Small intestine (tissue), 7 donors: ENCODE results near the gene ITPA. TPM values are rescaled to one million over a fixed set of nuclear protein-coding genes. Genes with fewer than 3 reads are reported as not detected.

ENCODE experiments used
- DNase-seq, 2 donors: peaks; one replicate each; pipeline versions ENCODE4 v3.0.0 to v3.0.0-alpha.2; 2013
- FAIRE-seq: peaks from 2 replicates; lab custom pipeline; 2012; peaks lifted over from hg19 to GRCh38; lab: Jason Lieb, UNC
- H3K27ac ChIP-seq, 3 donors: one replicate each; pipeline ENCODE4 v1.5.1; 2013; ENCODE audit warnings: low read length in 2 of 3, mild to moderate bottlenecking in 2 of 3, control low read depth in 1 of 3, inconsistent platforms in 1 of 3, low read depth in 1 of 3, moderate library complexity in 1 of 3
- H3K27me3 ChIP-seq, 3 donors: one replicate each; pipeline ENCODE4 v1.6.1; 2013; ENCODE audit warnings: low read length in 3 of 3, inconsistent platforms in 1 of 3; ENCODE audit not compliant: control insufficient read depth in 3 of 3, insufficient read depth in 3 of 3
- H3K36me3 ChIP-seq, 3 donors: one replicate each; pipeline ENCODE4 v1.6.1; 2013; ENCODE audit warnings: low read length in 3 of 3, inconsistent platforms in 1 of 3, low read depth in 1 of 3, mild to moderate bottlenecking in 1 of 3, moderate library complexity in 1 of 3; ENCODE audit not compliant: control insufficient read depth in 3 of 3, insufficient read depth in 2 of 3
- H3K4me1 ChIP-seq, 3 donors: one replicate each; pipeline ENCODE4 v1.6.1; 2013; ENCODE audit warnings: low read length in 2 of 3, inconsistent platforms in 1 of 3, low read depth in 1 of 3, mild to moderate bottlenecking in 1 of 3, moderate library complexity in 1 of 3; ENCODE audit not compliant: control insufficient read depth in 3 of 3, insufficient read depth in 2 of 3
- H3K4me3 ChIP-seq, 3 donors: one replicate each; pipeline ENCODE4 v1.5.1; 2013; ENCODE audit warnings: low read length in 3 of 3, control low read depth in 1 of 3, inconsistent platforms in 1 of 3, low read depth in 1 of 3, mild to moderate bottlenecking in 1 of 3, moderate library complexity in 1 of 3
- H3K9me3 ChIP-seq, 2 donors: one replicate each; pipeline ENCODE4 v1.6.1; 2013; ENCODE audit warnings: low read depth in 1 of 2, low read length in 1 of 2; ENCODE audit not compliant: control insufficient read depth in 2 of 2, insufficient read depth in 1 of 2
- WGBS, 3 donors: extraction: QIAGEN DNeasy Blood & Tissue Kit; methylation state at CpG; one replicate each; pipeline ENCODE4 v1.1.7; 2013; 5-methylcytosine and 5-hydroxymethylcytosine counted together
- polyA plus RNA-seq, 4 donors: library from polyadenylated mRNA; stranded (reverse) in 3 of 4; unstranded in 1 of 4; fragments of 200-250 nt in 3 of 4; fragments of 120-200 nt in 1 of 4; gene quantifications; one replicate each; pipeline versions ENCODE4 v1.2.1 to v1.2.3, GENCODE V29; 2013
- donor health status: healthy with polysubstance abuse.
- donor health status: control.
- donor health status: control.
- donor health status: Bipolar disorder and iron deficiency.
- donor health status: healthy.

Gene ITPA
- polyA plus RNA-seq, 4 donors, result 60.3 to 97.0 (median 69.7) TPM

GRCh38 chr20:3171391-3172125 lies 37.7 kb upstream of the ITPA start:
- H3K36me3 ChIP-seq, result peaks cover 0 to 4% (median 0%) of the 10 kb centered on the region in 3 donors
- FAIRE-seq (no peak), DNase-seq (no peak)
- H3K4me3 ChIP-seq, result no peak overlapping the region
- H3K9me3 ChIP-seq, result no peaks in the 10 kb centered on the region
- H3K27me3 ChIP-seq, result peaks cover 0 to 14% (median 2%) of the 10 kb centered on the region in 3 donors
- H3K27ac ChIP-seq, result no peak overlapping the region
- H3K4me1 ChIP-seq, result peaks cover 0 to 22% (median 0%) of the 10 kb centered on the region in 3 donors
- 80 to 85% (median 82%) methylated on average over 14 of the region's 14 CpGs for WGBS, 3 donors

GRCh38 chr20:3172126-3172932 lies 37.0 kb upstream of the ITPA start:
- Histone ChIP-seq H3K36me3 (peaks cover 0 to 4% (median 0%) of the 10 kb centered on the region in 3 donors), H3K9me3 (no peaks in the 10 kb centered on the region), H3K4me1 (peaks cover 0 to 22% (median 0%) of the 10 kb centered on the region in 3 donors), H3K27ac (no peak overlapping the region), H3K27me3 (peaks cover 0 to 14% (median 2%) of the 10 kb centered on the region in 3 donors), H3K4me3 (peak overlapping the region in 2 of 3 donors; percentile 75 to 99)
- FAIRE-seq, result no peak
- 32 to 38% (median 36%) methylated on average over 5 of the region's 5 CpGs for WGBS, 3 donors
- no peak for DNase-seq

- Histone ChIP-seq H3K27me3 (peaks cover 0 to 14% (median 2%) of the 10 kb centered on the region in 3 donors), H3K4me1 (peaks cover 0 to 22% (median 0%) of the 10 kb centered on the region in 3 donors), H3K27ac (peak within 1 kb of the TSS; percentile 77 to 96 (median 88)), H3K36me3 (peaks cover 0 to 4% (median 0%) of the 10 kb centered on the region in 3 donors), H3K9me3 (no peaks in the 10 kb centered on the region), H3K4me3 (peak within 1 kb of the TSS; percentile 75 to 99 (median 79))
- peak; percentile 47 to 85 for DNase-seq
- no peak for FAIRE-seq
- 0 to 1% (median 1%) methylated on average over 22 to 62 of the region's 62 CpGs for WGBS, 3 donors
Observed at GRCh38 chr20:3172933-3173609, 36.2 kb upstream of the ITPA start, which contains the start of gene LZTS3. Gene LZTS3 (minus strand): TSS chr20:3173549. CDS start chr20:3167163, 6,386 bp downstream.

- Histone ChIP-seq H3K27ac (peak overlapping the region; percentile 77 to 96 (median 88)), H3K9me3 (no peaks in the 10 kb centered on the region), H3K4me3 (peak overlapping the region; percentile 75 to 99 (median 79)), H3K4me1 (peaks cover 0 to 18% (median 0%) of the 10 kb centered on the region in 3 donors), H3K36me3 (peaks cover 0 to 4% (median 0%) of the 10 kb centered on the region in 3 donors), H3K27me3 (peaks cover 0 to 14% (median 2%) of the 10 kb centered on the region in 3 donors)
- 0 to 1% (median 1%) methylated on average over 66 to 84 of the region's 84 CpGs for WGBS, 3 donors
- DNase-seq, result peak; percentile 86 to 95
- FAIRE-seq, result no peak
Observed at GRCh38 chr20:3173610-3174441, 35.5 kb upstream of the ITPA start.

- Histone ChIP-seq H3K4me3 (peak overlapping the region; percentile 75 to 99 (median 79)), H3K27me3 (peaks cover 0 to 14% (median 2%) of the 10 kb centered on the region in 3 donors), H3K27ac (peak overlapping the region; percentile 77 to 96 (median 88)), H3K4me1 (peaks cover 0 to 12% (median 0%) of the 10 kb centered on the region in 3 donors), H3K9me3 (no peaks in the 10 kb centered on the region), H3K36me3 (peaks cover 0 to 4% (median 0%) of the 10 kb centered on the region in 3 donors)
- no peak for FAIRE-seq
- DNase-seq, result peak in 1 of 2 donors; percentile 50
- WGBS, 3 donors, result 14 to 20% (median 18%) methylated on average over 13 of the region's 13 CpGs
Observed at GRCh38 chr20:3174442-3175261, 34.6 kb upstream of the ITPA start.

- WGBS, 3 donors, result 38 to 57% (median 41%) methylated on average over 1 of the region's 1 CpG
- FAIRE-seq (no peak), DNase-seq (no peak)
- Histone ChIP-seq H3K36me3 (peaks cover 0 to 6% (median 0%) of the 10 kb centered on the region in 3 donors), H3K4me3 (peak overlapping the region in 1 of 3 donors; percentile 99), H3K4me1 (peaks cover 0 to 12% (median 0%) of the 10 kb centered on the region in 3 donors), H3K27me3 (peaks cover 0 to 14% (median 2%) of the 10 kb centered on the region in 3 donors), H3K9me3 (no peaks in the 10 kb centered on the region), H3K27ac (peak overlapping the region in 1 of 3 donors; percentile 96)
Observed at GRCh38 chr20:3175270-3175669, 34.0 kb upstream of the ITPA start.
